MM.1S (cell line): ENCODE data around the gene KCNK13.

ENCODE experiments used
- EZH2 ChIP-seq: fragments of 300-600 bp; sonication (generic); optimal IDR thresholded peaks from 2 replicates; pipeline ENCODE3; 2017; ENCODE audit warnings: low read depth, mild to moderate bottlenecking, antibody characterized with exemption, low read length, mixed read lengths
- EZH2phosphoT487 ChIP-seq: fragments of 300-600 bp; sonication (generic); IDR thresholded peaks from 2 replicates; pipeline ENCODE4 v1.6.1; 2018; ENCODE audit warnings: antibody characterized with exemption, low read length
- TF ChIP-seq, protein P1 (sequence below): fragments of 300-600 bp; sonication (generic); IDR thresholded peaks from 2 replicates; pipeline ENCODE4 v1.5.1; 2016; ENCODE audit warnings: antibody characterized with exemption, low read length, mixed read lengths

DNA sequence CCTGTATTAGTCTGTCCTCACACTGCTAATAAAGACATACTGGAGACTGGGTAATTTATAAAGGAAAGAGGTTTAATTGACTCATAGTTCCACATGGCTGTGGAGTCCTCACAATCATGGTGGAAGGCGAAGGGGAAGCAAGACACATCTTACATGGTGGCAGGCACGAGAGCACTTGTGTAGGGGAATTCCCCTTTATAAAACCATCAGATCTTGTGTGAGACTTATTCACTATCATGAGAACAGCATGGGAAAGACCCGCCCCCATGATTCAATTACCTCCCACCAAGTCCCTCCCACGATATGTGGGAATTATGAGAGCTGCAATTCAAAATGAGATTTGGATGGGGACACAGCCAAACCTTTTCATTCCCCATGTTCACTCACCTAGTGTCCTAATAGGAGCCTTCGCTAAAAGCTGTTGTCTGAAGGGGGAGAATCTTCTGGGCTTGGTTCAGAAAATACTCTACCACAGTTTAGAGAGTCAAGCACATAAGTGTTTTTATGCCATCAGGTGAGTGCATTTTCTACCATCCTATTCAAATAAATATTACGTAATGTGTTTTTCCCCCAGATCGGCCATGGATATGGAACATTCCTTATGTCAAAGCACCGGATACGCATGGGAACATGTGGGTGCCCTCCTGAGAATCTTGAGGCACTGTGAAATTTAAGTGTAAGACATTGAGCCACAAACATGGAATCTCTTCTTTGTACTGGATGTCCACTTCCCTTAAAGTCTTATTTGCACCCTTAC is 19.1 kb upstream of the KCNK13 start:
- TF ChIP-seq, protein P1, sequence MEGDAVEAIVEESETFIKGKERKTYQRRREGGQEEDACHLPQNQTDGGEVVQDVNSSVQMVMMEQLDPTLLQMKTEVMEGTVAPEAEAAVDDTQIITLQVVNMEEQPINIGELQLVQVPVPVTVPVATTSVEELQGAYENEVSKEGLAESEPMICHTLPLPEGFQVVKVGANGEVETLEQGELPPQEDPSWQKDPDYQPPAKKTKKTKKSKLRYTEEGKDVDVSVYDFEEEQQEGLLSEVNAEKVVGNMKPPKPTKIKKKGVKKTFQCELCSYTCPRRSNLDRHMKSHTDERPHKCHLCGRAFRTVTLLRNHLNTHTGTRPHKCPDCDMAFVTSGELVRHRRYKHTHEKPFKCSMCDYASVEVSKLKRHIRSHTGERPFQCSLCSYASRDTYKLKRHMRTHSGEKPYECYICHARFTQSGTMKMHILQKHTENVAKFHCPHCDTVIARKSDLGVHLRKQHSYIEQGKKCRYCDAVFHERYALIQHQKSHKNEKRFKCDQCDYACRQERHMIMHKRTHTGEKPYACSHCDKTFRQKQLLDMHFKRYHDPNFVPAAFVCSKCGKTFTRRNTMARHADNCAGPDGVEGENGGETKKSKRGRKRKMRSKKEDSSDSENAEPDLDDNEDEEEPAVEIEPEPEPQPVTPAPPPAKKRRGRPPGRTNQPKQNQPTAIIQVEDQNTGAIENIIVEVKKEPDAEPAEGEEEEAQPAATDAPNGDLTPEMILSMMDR = no peak
- TF ChIP-seq EZH2 (no peak), EZH2phosphoT487 (no peak)
